SHP77 treated with DMSO at 0.1 percent for 48 hours (cell line): ENCODE results near the gene ANKRD36B.
"Not testable (repeated sequence)": the region's sequence is repeated elsewhere in the genome, so short reads cannot be mapped to it uniquely, and the experiment has no call there.

Experiments
- DNase-seq: peaks from one replicate; lab custom pipeline; 2025; lab: John Stamatoyannopoulos, UW

ANKRD36B gene

DNA sequence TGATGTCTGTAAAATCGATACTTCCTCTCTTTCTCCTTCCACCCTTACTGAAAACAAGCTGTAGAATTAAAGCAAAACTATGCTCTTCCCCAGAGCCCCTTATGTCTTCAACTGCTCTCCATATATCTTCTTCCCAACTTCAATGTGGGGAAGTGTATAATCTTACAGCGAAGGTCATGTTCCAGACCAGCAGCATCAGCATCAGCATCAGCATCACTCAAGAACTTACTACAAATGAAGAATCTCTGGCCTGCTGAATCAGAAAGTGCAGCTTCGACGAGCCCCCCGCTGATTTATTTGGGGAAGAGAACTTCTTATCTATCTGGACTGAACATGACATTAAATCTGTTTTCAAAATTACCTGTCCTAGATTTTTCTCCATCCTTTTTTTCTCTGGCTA lies 40.6 kb downstream of the ANKRD36B start:
- DNase-seq: not testable (repeated sequence)

- not testable (repeated sequence) for DNase-seq
Measured at GRCh38 chr2:97548536-97548935, 41.1 kb downstream of the ANKRD36B start.

DNA sequence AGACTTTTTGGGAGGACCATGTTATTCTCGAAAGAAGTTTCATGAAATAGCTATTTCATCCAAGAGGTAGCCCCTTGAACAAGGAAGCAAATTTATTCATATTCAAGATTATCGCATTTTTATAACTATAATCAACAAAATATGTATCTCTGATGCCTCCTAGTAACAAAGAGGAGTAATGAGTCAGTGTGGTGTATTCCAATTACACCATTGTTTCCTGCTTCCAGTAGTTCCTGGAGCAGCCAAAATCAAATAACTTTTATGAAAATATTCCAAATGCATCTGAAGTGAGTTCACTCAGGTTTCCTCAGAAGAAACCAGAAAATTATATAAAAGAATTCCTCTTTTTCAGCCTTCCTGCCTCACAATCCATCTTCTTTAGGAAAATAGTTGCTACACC lies 43.0 kb downstream of the ANKRD36B start:
- DNase-seq: no peak

DNA sequence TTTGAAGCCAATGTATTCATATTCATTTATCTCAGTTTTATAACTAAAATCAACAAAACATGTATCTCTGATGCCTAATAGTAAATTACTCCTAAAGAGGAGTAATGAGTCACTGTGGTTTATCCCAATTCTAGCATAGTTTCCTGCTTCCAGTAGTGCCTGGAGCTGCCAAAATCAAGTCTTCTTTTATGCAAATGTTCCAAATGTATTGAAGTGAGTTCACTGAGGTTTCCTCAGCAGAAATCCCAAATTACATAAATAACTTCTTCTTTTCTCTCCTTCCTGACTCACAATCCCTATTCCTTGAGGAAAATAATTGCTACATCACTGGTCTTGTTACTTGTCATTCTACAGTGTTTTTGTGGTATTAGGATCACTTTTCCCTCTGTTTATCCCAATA lies 44.8 kb downstream of the ANKRD36B start:
- DNase-seq: not testable (repeated sequence)

DNA sequence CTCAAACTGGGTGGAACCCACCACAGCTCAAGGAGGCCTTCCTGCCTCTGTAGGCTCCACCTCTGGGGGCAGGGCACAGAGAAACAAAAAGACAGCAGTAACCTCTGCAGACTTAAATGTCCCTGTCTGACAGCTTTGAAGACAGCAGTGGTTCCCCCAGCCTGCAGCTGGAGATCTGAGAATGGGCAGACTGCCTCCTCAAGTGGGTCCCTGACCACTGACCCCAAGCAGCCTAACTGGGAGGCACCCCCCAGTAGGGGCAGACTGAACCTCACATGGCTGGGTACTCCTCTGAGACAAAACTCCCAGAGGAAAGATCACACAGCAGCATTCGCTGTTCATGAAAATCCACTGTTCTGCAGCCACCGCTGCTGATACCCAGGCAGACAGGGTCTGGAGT lies 63.8 kb downstream of the ANKRD36B start:
- DNase-seq: not testable (repeated sequence)

GRCh38 chr2:97523816-97524215 lies 65.9 kb downstream of the ANKRD36B start:
- not testable (repeated sequence) for DNase-seq

GRCh38 chr2:97522916-97523555 lies 66.6 kb downstream of the ANKRD36B start:
- not testable (repeated sequence) for DNase-seq

DNA sequence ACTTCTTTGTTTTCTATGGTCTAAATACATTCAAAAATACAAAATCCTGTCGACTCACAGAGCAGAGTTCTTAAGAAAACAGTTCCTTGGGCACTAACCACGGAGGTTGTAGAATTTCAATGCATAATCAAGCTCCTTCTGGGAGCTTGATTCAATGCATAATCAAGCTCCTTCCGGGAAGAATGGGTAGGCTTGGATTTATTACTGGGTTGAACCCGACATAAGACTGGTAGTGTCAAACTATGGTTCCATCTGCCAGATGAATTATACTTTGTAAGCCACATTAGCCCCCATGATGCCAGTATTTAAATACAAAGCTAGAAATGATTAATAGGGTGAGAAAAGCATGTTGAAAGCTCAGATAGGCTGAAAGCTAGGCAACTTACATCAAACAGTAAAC lies 94.0 kb downstream of the ANKRD36B start:
- not testable (repeated sequence) for DNase-seq

DNA sequence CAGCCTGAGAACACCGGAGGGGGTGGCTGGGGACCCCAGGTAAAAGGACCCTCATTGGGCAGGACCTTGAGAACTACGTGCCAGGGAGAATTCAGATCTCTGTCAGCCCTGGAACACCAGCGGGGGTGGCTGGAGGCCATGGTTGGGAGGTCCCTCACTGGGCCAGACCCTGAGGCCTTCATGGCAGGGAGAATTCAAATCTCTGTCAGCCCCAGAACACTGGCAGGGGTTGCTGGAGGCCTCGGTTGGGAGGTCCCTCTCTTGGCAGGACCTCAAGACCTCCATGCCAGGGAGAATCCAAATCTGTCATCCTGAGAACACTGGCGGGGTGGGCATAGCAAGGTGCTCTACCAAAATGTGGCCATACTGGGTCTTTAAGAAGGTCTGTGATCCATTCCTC lies 99.5 kb downstream of the ANKRD36B start:
- not testable (repeated sequence) for DNase-seq
